Measurements from ENCODE around the gene TUBG2. TPM values are rescaled to one million over a fixed set of nuclear protein-coding genes. Genes with fewer than 3 reads are reported as not detected.
"Not testable (repeated sequence)": the region's sequence is repeated elsewhere in the genome, so short reads cannot be mapped to it uniquely, and the experiment has no call there.

Gene TUBG2
- total RNA-seq, 3 donors from 2014 or later, result 1.8 to 24.9 (median 6.1) TPM

- ATAC-seq (no peak), DNase-seq (no peak)
- intact Hi-C loops (cut with DNase I, micrococcal nuclease), result no loop called here
- Histone ChIP-seq H3K9me3 (no peaks in the 10 kb centered on the region), H3K4me1 (ENCODE audit: low read depth) (peaks cover 14% of the 10 kb centered on the region), H3K4me3 (no peak overlapping the region), H3K36me3 (ENCODE audit: low read depth) (no peaks in the 10 kb centered on the region)
- no peak for TF ChIP-seq CTCF (IDR thresholded peaks at IDR 0.05)
Measured at GRCh38 chr17:42665581-42666001, 6.5 kb downstream of the TUBG2 start.

- peaks cover 18% of the 10 kb centered on the region for H3K4me1 ChIP-seq (ENCODE audit: low read depth)
- DNase-seq; H3K4me3 ChIP-seq; H3K36me3 ChIP-seq (ENCODE audit: low read depth); ATAC-seq; intact Hi-C loops (cut with DNase I, micrococcal nuclease); H3K9me3 ChIP-seq: not testable (repeated sequence)
Measured at GRCh38 chr17:42666126-42666525, 7.0 kb downstream of the TUBG2 start.

- no peak for TF ChIP-seq CTCF (IDR thresholded peaks at IDR 0.05)
- intact Hi-C loops (cut with DNase I, micrococcal nuclease), result no loop called here
- no peaks in the 10 kb centered on the region for H3K9me3 ChIP-seq
- H3K4me3 ChIP-seq, result no peak overlapping the region
- no peaks in the 10 kb centered on the region for H3K36me3 ChIP-seq (ENCODE audit: low read depth)
- peak; percentile 45 to 67 (median 57) for DNase-seq
- H3K4me1 ChIP-seq (ENCODE audit: low read depth), result peaks cover 19% of the 10 kb centered on the region
- ATAC-seq, result peak; percentile 92
Measured at GRCh38 chr17:42667088-42667951, 8.2 kb downstream of the TUBG2 start.

GRCh38 chr17:42669705-42669976 is 10.6 kb downstream of the TUBG2 start:
- intact Hi-C loops (cut with DNase I, micrococcal nuclease), result no loop called here
- Histone ChIP-seq H3K9me3 (no peaks in the 10 kb centered on the region), H3K4me1 (ENCODE audit: low read depth) (peaks cover 27% of the 10 kb centered on the region), H3K36me3 (ENCODE audit: low read depth) (no peaks in the 10 kb centered on the region), H3K4me3 (no peak overlapping the region)
- ATAC-seq (no peak), DNase-seq (no peak)
- no peak for TF ChIP-seq CTCF (IDR thresholded peaks at IDR 0.05)

GRCh38 chr17:42669977-42670788 is 11.1 kb downstream of the TUBG2 start:
- Histone ChIP-seq H3K36me3 (ENCODE audit: low read depth) (no peaks in the 10 kb centered on the region), H3K4me3 (no peak overlapping the region), H3K4me1 (ENCODE audit: low read depth) (peaks cover 30% of the 10 kb centered on the region), H3K9me3 (no peaks in the 10 kb centered on the region)
- TF ChIP-seq CTCF (IDR thresholded peaks at IDR 0.05), result no peak
- ATAC-seq (peak; percentile 8), DNase-seq (peak in 2 of 3 donors; percentile 42 to 57)
- intact Hi-C loops (cut with DNase I, micrococcal nuclease), result loop anchor here in 1 of 2 donors (10.0 kb wide), 1 partner anchor 95 kb away; the partner anchor contains the start of gene PSMC3IP

All from mucosa of descending colon (tissue), 3 donors.